Upper lobe of left lung (tissue), 6 donors: Measurements from ENCODE around the gene NUP107. TPM values are rescaled to one million over a fixed set of nuclear protein-coding genes. Genes with fewer than 3 reads are reported as not detected.

Experiments
- ATAC-seq, 2 donors: fragments of 200-7000 bp; cut with Tn5 transposase; one replicate each; pipeline ENCODE4 v1.9.1; 2022; ENCODE audit warnings: mild to moderate bottlenecking in 2 of 2, moderate library complexity in 2 of 2; ENCODE audit not compliant: low FRiP score in 2 of 2
- DNase-seq, 2 donors: peaks; one replicate each; pipeline ENCODE4 v3.0.0-alpha.2; 2019 to 2020
- H3K27ac ChIP-seq, 4 donors: fragments of 200-600 bp; sonication (generic); one replicate each; pipeline ENCODE4 v1.5.1; 2016 to 2019
- H3K27me3 ChIP-seq, 4 donors: fragments of 200-600 bp; sonication (generic); one replicate each; pipeline ENCODE4 v1.5.1; 2017 to 2019
- H3K36me3 ChIP-seq, 4 donors: fragments of 200-600 bp; sonication (generic); one replicate each; pipeline ENCODE4 v1.5.1; 2016 to 2019
- H3K4me1 ChIP-seq, 4 donors: fragments of 200-600 bp; sonication (generic); one replicate each; pipeline ENCODE4 v1.5.1; 2018 to 2019
- H3K4me3 ChIP-seq, 4 donors: fragments of 200-600 bp; sonication (generic); one replicate each; pipeline ENCODE4 v1.5.1; 2017 to 2019; ENCODE audit warnings: mild to moderate bottlenecking in 2 of 4, moderate library complexity in 1 of 4
- H3K9me3 ChIP-seq, 4 donors: fragments of 200-600 bp; sonication (generic); one replicate each; pipeline ENCODE4 v1.5.1; 2018 to 2019
- CTCF ChIP-seq, 6 experiments: fragments of 450-650 bp in 4 of 6; fragments of 200-600 bp in 2 of 6; sonication (generic) in 2 of 6; IDR thresholded peaks; one replicate each; pipeline ENCODE4 v1.5.1; 2016 to 2019; ENCODE audit warnings: antibody characterized with exemption in 6 of 6
- EP300 ChIP-seq, 4 donors: sonication (generic); formaldehyde crosslinking; IDR thresholded peaks; one replicate each; pipeline ENCODE4 v1.5.1; 2017; ENCODE audit warnings: antibody characterized with exemption in 4 of 4, control low read depth in 2 of 4
- POLR2A ChIP-seq, 4 donors: fragments of 450-650 bp; IDR thresholded peaks; one replicate each; pipeline ENCODE4 v1.5.1; 2016 to 2017; ENCODE audit warnings: antibody characterized with exemption in 4 of 4, mild to moderate bottlenecking in 2 of 4
- POLR2AphosphoS5 ChIP-seq, 2 donors: sonication (generic); formaldehyde crosslinking; IDR thresholded peaks; one replicate each; pipeline ENCODE4 v1.5.1; 2017; ENCODE audit warnings: antibody characterized with exemption in 2 of 2
- WGBS, 2 donors: methylation state at CpG; one replicate each; pipeline ENCODE4 v1.1.5; 2017 to 2018; 5-methylcytosine and 5-hydroxymethylcytosine counted together
- total RNA-seq, 6 donors: library from RNA; depleted of rRNA in 4 of 6; stranded (reverse); fragments of >200 nt in 4 of 6; gene quantifications; one replicate each; pipeline versions ENCODE4 v1.1.0 to v1.2.1, GENCODE V29; 2016 to 2021
- donor health status: DM: no; HTN: no; CAD: no; lungs with moderate emphysema.
- donor health status: DM: no; HTN: yes; CAD: no; lungs with severe emphysema.

NUP107 gene
- total RNA-seq, 6 donors from 2014 or later: 26.1 to 56.6 (median 29.1) TPM

- H3K4me1 ChIP-seq: peaks cover 0 to 3% (median 1%) of the 10 kb centered on the region in 4 donors
- no peak for DNase-seq
- no peak overlapping the region for H3K4me3 ChIP-seq
- TF ChIP-seq POLR2AphosphoS5 (IDR thresholded peaks at IDR 0.05) (no peak), CTCF (IDR thresholded peaks at IDR 0.05) (no peak), EP300 (IDR thresholded peaks at IDR 0.05) (no peak), POLR2A (IDR thresholded peaks at IDR 0.05) (no peak)
- no peaks in the 10 kb centered on the region for H3K9me3 ChIP-seq
- no peak overlapping the region for H3K27ac ChIP-seq
- WGBS, 2 donors: 93 to 97% methylated on average over 4 of the region's 4 CpGs
- H3K27me3 ChIP-seq: no peaks in the 10 kb centered on the region
- no peak for ATAC-seq
- H3K36me3 ChIP-seq: peaks cover 0 to 30% (median 9%) of the 10 kb centered on the region in 4 donors
Measured at GRCh38 chr12:68768431-68768939, 81.7 kb downstream of the NUP107 start.

GRCh38 chr12:68769941-68770340 lies 83.2 kb downstream of the NUP107 start:
- TF ChIP-seq CTCF (IDR thresholded peaks at IDR 0.05): no peak
- TF ChIP-seq POLR2AphosphoS5 (IDR thresholded peaks at IDR 0.05): no peak
- TF ChIP-seq EP300 (IDR thresholded peaks at IDR 0.05): no peak
- TF ChIP-seq POLR2A (IDR thresholded peaks at IDR 0.05): no peak

GRCh38 chr12:68771223-68771925 lies 84.6 kb downstream of the NUP107 start:
- H3K36me3 ChIP-seq: peaks cover 0 to 9% (median 4%) of the 10 kb centered on the region in 4 donors
- TF ChIP-seq CTCF (IDR thresholded peaks at IDR 0.05): no peak
- no peak for TF ChIP-seq POLR2A (IDR thresholded peaks at IDR 0.05)
- no peak for TF ChIP-seq EP300 (IDR thresholded peaks at IDR 0.05)
- no peak for TF ChIP-seq POLR2AphosphoS5 (IDR thresholded peaks at IDR 0.05)
- H3K9me3 ChIP-seq: no peaks in the 10 kb centered on the region
- no peaks in the 10 kb centered on the region for H3K27me3 ChIP-seq
- H3K4me3 ChIP-seq: no peak overlapping the region
- ATAC-seq (no peak), DNase-seq (no peak)
- H3K27ac ChIP-seq: no peak overlapping the region
- peaks cover 0 to 3% (median 1%) of the 10 kb centered on the region in 4 donors for H3K4me1 ChIP-seq
- WGBS, 2 donors: 94 to 97% methylated on average over 5 of the region's 5 CpGs

More at GRCh38 chr12:68769941-68770340, 83.2 kb downstream of the NUP107 start:
- H3K9me3 ChIP-seq: no peaks in the 10 kb centered on the region
- ATAC-seq (no peak), DNase-seq (no peak)
- H3K27ac ChIP-seq: no peak overlapping the region
- no peak overlapping the region for H3K4me3 ChIP-seq
- H3K4me1 ChIP-seq: peaks cover 0 to 3% (median 1%) of the 10 kb centered on the region in 4 donors
- no peaks in the 10 kb centered on the region for H3K27me3 ChIP-seq
- WGBS, 2 donors: 85 to 96% methylated on average over 1 of the region's 1 CpG
- H3K36me3 ChIP-seq: peaks cover 0 to 17% (median 4%) of the 10 kb centered on the region in 4 donors

- H3K4me1 ChIP-seq: peaks cover 0 to 3% (median 1%) of the 10 kb centered on the region in 4 donors
- WGBS, 2 donors: 60 to 66% methylated on average over 8 of the region's 8 CpGs
- ATAC-seq (no peak), DNase-seq (no peak)
- TF ChIP-seq POLR2A (IDR thresholded peaks at IDR 0.05) (no peak), CTCF (IDR thresholded peaks at IDR 0.05) (no peak), EP300 (IDR thresholded peaks at IDR 0.05) (no peak)
- no peaks in the 10 kb centered on the region for H3K36me3 ChIP-seq
- no peaks in the 10 kb centered on the region for H3K9me3 ChIP-seq
- no peaks in the 10 kb centered on the region for H3K27me3 ChIP-seq
- no peak overlapping the region for H3K4me3 ChIP-seq
- H3K27ac ChIP-seq: no peak overlapping the region
Measured at GRCh38 chr12:68772714-68773113, 85.9 kb downstream of the NUP107 start.
